Thyroid gland (tissue), 4 donors: Measurements from ENCODE around the gene MRPL21.

Experiments
- POLR2A ChIP-seq, 2 donors: fragments of 450-650 bp; IDR thresholded peaks; one replicate each; pipeline ENCODE4 v1.6.1; 2017; ENCODE audit warnings: antibody characterized with exemption in 2 of 2, mild to moderate bottlenecking in 2 of 2, moderate library complexity in 1 of 2
- TF ChIP-seq, protein P1 (sequence below), 6 experiments: fragments of 200-600 bp in 3 of 6; fragments of 450-650 bp in 3 of 6; sonication (generic) in 3 of 6; IDR thresholded peaks; one replicate each; pipeline ENCODE4 v1.5.1; 2016 to 2019; ENCODE audit warnings: antibody characterized with exemption in 6 of 6, mild to moderate bottlenecking in 2 of 6, inconsistent platforms in 1 of 6, moderate library complexity in 1 of 6

DNA sequence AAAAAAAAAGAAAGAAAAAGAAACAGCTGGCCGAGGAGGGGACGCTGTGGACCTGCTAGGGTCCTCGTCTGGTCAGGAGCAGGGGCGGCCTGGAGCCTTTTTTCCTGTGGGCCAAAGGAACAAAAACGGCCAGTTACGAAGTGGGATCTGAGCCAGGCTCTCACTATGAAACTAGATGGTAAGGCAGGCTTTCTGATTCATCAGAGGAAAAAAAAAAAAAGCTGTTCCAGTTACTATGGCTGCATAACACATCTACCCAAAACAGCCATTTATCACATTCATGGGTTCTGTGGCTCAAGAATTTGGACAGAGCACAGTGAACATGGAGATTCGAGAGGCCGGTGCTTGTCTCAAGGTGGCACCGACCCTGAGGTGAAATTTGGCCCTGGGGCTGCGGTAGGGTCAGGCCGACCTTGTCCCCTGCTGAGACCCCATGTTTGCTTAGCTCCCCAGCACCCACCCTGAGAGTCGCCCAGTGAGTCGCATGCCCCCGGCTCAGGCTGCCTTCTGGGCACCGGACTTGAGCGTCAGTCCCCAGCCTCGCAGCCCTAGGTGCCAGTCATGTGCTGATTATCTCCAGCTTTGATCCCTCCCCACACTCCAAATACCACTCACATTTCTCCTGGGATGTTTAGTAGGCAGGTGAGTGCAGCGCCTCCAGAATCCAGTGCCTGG, 42.9 kb upstream of the MRPL21 start:
- TF ChIP-seq, protein P1, sequence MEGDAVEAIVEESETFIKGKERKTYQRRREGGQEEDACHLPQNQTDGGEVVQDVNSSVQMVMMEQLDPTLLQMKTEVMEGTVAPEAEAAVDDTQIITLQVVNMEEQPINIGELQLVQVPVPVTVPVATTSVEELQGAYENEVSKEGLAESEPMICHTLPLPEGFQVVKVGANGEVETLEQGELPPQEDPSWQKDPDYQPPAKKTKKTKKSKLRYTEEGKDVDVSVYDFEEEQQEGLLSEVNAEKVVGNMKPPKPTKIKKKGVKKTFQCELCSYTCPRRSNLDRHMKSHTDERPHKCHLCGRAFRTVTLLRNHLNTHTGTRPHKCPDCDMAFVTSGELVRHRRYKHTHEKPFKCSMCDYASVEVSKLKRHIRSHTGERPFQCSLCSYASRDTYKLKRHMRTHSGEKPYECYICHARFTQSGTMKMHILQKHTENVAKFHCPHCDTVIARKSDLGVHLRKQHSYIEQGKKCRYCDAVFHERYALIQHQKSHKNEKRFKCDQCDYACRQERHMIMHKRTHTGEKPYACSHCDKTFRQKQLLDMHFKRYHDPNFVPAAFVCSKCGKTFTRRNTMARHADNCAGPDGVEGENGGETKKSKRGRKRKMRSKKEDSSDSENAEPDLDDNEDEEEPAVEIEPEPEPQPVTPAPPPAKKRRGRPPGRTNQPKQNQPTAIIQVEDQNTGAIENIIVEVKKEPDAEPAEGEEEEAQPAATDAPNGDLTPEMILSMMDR (IDR thresholded peaks at IDR 0.05), result no peak
- no peak for TF ChIP-seq POLR2A (IDR thresholded peaks at IDR 0.05)
